GM20000 (cell line): ENCODE measurements around the gene SPRYD3.

ENCODE experiments used
- DNase-seq: peaks from one replicate; pipeline ENCODE4 v3.0.0; 2012; ENCODE audit warnings: low spot score
- TF ChIP-seq, protein P1 (sequence below): IDR thresholded peaks from 2 replicates; pipeline ENCODE4 v1.5.1; 2012; ENCODE audit warnings: mild to moderate bottlenecking, control low read depth; ENCODE audit errors: extremely low read depth, missing control alignments

The SPRYD3 gene

GRCh38 chr12:53058674-53059433 lies 20.3 kb downstream of the SPRYD3 start:
- DNase-seq, result no peak

DNA sequence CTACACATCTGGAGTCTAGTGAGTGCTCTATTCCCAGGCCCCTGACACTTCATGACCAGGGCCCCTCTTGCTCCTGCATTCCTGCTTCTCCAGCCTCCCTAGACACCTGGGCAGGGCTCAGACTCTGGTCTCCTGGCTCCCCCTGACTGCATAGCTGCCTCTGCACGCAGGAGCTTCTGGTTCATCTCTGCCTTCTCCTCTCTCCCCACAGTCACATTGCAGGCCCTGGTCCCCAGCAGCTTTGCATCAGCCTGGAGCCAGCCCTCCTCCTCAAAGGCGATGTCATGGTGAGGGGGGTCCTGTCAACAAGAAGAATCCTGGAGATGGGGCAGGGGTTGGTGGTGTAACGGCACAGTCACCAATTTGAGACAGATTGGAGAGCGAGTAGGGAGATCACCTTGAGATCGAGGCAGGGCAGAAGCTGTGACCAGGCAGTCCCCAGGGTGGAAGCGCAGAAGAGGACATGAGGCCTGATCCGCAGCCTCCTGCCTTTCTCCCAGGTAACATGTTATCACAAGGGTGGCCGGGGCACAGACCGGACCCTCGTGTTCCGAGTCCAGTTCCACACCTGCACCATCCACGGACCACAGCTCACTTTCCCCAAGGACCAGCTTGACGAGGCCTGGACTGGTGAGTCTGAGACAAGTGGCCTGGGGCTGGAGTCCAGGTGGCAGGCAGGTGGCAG lies 21.2 kb downstream of the SPRYD3 start:
- DNase-seq, result no peak
- TF ChIP-seq, protein P1, sequence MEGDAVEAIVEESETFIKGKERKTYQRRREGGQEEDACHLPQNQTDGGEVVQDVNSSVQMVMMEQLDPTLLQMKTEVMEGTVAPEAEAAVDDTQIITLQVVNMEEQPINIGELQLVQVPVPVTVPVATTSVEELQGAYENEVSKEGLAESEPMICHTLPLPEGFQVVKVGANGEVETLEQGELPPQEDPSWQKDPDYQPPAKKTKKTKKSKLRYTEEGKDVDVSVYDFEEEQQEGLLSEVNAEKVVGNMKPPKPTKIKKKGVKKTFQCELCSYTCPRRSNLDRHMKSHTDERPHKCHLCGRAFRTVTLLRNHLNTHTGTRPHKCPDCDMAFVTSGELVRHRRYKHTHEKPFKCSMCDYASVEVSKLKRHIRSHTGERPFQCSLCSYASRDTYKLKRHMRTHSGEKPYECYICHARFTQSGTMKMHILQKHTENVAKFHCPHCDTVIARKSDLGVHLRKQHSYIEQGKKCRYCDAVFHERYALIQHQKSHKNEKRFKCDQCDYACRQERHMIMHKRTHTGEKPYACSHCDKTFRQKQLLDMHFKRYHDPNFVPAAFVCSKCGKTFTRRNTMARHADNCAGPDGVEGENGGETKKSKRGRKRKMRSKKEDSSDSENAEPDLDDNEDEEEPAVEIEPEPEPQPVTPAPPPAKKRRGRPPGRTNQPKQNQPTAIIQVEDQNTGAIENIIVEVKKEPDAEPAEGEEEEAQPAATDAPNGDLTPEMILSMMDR, result no peak

More at GRCh38 chr12:53058674-53059433, 20.3 kb downstream of the SPRYD3 start:
- TF ChIP-seq, protein P1, result no peak

DNA sequence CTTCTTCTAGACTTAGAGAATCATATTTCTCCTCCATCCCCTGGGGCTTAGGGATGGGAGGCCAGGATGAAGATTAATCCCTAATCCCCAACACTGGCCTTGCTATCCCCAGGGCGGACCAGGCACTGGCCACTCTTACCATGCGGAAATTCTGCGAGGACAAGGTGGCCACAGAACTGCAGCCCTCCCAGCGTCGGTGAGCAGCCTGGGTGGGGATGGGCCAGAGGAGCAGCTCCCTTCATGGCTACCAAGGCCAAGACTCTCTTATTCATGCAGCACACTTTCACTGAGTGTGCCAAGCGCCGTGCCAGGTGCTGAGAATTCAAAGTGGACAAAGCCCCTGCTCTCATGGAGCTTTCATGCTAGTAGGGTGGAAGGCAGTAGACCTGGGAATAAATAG lies 22.3 kb downstream of the SPRYD3 start:
- DNase-seq, result no peak
- TF ChIP-seq, protein P1, result no peak

DNA sequence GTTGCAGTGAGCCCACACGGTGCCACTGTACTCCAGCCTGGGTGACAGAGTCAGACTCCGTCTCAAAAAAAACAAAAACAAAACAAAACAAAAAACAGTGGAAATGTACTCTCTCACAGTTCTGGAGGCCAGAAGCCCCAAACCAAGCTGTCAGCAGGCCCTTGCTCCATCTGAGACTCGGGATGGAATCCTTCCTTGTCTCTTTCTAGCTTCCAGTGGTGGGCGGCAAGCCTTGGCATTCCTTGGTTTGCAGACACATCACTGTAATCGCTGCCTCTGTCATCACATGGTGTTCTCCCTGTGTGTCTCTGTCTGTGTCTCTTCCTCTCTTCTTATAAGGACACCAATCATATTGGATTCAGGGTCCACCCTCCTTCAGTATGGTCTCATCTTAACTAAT lies 22.9 kb downstream of the SPRYD3 start:
- TF ChIP-seq, protein P1, result no peak
- DNase-seq, result no peak

- DNase-seq, result no peak
- TF ChIP-seq, protein P1, result no peak
These were observed 23.5 kb downstream of the SPRYD3 start for GRCh38 chr12:53055471-53056266.

GRCh38 chr12:53054112-53054878 lies 24.9 kb downstream of the SPRYD3 start:
- TF ChIP-seq, protein P1, result no peak
- peak; percentile 95 for DNase-seq
